ENCODE results near the gene MLPH.

The MLPH gene

DNA sequence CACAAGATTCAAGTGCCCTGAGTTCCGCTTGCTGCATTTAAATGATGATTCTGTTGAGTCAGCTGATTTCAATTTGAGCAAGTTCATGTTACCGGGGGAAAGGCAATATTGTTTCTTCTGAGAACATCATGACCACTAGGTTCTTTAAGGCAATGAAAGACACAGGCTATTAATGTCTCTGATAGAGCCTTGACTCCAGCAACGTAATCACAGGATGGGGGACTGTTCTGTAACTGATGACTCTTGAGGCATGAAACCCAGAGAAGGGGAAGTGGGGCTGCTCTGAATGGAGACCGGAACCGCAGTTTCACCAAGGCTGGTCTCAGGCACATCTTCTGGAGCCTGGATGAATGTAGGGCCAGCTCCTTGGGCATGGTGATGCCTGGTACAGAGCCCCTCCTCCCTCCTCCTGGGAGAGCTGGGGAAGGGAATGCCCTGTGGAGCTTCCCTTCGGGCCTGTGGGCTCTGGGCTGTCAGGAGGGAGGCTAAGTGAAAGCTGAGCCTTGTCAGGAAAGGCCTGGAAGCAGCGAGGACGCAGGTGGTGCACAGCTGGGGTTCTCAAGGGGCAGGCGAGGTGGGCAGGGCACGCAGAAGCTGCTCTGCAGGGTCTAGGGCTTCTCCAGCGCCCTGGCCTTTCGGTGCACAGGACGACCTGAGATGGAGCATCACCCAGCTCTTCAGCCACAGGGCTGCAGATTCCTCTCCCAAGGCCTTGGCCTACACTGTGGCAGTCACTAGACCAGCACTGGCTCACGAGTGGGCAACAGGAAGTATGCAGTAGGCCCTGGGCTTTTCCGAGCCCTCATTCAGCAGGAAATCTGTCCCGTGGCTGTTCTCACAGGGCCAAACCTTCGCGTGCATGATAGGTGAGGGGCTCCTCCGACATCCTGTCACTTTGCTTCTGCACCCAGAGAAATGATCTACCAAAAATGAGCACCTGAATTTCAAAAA is 42.7 kb downstream of the MLPH start:
- DNase-seq = no peak

DNA sequence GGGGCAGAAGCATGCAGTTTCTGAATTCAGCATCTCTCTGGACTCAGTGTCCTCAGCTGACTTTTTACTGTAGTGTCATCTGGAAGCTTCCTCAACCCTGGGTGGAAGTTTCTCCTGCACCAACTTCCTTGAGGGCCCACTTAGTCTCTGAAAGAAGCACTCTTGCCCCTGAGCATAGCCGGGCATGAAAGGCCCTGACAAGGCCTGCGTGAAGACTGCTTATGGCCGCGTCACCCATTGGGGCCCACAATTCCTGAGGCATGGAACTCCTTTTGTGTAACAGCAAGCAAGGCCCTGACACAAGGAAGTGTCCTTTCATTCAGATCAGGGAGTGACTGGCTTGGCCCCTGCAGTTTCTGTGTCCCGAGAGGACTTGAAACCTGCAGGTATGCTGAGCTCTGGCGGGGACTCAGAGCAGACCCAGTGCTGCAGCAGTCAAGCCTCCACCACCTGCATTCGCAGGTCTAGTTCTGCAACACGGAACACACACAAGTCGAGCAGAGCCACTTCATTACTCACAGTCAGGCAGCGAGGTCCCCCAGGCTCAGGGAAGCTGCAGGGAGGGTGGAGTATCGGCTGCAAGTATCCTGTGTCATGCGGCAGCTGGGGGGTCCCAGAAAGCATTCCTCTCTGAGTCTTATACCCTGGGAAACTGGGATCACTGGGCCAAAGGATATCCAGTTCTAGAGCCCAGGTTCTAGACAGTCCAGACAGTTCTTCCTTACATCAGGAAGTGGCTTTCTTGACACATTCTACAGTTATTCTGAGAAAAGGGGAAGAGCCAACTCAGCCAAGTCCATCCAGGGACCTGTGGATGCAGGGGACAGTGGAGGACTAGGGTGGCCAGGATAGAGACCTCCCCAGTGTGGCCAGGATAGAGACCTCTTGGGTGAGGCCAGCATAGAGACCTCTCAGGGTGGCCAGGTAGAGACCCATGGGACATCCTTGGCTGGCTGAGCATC is 43.7 kb downstream of the MLPH start:
- no peak for DNase-seq

DNA sequence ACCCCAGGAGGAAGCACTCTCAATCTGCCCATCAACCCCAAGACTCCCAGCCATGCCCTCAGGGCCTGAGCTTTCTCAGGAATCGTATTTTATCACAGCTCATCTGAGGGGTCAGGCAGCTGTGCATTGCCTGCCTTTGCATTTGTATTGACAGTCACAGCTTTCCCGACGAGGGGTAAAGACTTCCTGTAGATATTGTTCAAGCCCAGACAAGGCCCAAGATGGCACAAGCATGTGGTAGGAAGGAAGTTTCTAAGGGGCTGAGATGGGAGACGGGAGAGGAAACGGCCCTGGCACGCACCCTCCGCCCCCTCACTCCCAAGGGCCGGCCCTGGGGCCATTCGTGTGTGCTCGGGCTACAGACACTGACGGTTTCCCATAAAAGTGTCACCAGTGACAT is 45.1 kb downstream of the MLPH start:
- no peak for DNase-seq

DNA sequence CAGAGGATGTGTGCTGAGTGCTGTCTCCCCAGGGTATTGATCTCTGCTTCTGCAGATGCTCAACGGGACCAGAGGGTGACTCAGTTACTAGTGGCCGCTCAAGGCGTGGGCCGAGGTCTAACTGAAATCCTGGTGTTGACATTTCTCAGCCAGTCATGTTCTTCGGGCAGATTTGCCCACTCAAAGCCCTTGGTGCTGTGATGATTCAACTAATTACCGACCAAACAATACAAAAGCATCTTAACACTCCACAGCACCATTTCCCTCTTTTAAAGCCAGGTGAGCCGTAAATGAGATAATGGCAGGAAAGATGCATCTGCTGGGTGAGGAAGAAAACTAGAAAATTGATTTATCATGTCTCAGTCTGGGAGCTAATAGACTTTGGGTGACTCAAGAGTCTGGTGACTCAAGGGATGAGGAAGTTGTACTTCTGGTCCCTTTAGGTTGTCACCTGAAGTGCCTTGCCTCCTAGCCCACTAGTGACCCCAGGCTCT is 46.7 kb downstream of the MLPH start:
- no peak for DNase-seq

DNA sequence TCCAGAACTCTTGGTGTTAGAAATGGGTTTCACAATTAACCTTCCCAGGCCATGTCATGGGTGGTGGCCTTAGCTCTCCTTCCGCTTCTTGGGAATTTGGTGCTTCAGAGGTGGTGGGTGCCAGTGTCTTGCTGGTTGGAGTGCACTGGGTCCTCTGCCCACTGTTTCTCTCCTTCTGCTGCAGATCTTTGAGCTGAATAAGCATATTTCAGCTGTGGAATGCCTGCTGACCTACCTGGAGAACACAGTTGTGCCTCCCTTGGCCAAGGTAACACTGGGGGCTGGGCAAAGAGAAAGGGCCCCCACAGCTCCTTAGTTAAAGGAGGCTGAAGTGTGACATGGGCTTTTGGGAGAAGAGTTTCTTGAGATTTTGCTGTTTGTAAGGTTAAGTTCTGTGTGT is 47.3 kb downstream of the MLPH start:
- DNase-seq = no peak

DNA sequence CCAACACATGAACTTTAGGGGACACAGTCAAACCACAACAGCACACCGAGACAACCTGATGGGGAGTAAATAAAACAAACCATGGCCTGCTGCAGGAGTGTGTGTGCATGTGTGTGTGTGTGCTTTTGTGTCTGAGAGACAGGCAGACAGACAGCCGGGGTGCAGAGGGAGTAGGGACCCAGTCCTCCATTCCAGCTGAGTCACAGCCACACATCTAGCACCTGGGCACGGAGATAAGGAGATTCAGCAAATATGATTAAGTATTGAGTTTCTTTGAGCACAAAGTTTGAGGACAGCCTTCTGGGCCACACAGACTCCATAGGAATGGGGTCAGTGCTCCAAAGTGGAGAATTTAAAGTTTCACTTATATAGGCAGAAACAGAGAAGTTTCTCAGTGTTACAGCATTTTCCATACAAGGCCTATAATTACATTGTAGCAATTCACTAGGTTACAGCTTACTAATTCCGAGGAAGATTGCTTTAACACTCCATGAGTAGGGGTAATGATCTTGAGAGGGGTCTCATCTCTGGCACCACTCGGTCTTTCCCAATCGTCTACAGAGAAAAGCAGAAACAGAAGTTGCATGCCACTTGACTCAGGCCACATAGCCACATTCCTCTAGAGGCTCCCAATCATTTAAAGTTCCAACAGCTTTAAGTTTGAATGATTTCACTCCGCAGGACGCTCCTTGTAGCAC is 48.5 kb downstream of the MLPH start:
- no peak for DNase-seq

DNA sequence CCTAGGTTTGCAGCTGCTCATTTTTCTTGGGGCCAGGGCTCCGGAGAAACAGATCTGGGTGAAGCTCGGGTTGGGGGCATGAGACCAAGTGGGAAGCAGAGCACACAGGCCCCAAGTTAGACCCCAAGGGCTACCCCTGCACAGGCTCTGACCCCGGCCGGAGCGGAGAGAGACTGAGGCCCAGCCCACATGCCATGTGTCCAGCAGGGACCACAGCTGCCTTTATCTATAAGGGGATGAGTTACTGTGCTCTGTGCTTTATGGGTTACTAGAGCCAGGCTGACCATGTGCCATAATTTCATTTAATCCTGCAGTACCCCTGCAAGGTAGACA is 49.0 kb downstream of the MLPH start:
- DNase-seq = no peak

DNA sequence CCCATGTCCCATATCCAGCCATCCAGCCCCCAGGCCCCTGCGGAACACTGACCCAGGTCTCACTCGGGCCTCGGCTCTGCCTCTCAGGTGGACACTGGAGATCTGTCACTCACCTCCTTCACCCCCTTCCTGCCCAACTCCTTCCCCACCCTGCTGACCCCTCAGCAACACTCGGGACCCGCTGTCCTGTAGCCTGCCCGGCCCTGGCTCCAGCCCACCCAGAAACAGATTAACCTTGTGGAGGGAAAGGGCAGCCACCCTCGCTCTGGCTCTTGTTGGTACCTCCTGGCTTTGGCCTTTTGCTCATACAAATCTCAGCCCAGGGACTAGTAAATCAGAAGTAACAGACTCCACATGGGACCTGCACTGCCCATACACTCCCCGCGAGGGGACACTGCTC is 49.6 kb downstream of the MLPH start:
- DNase-seq = no peak

DNA sequence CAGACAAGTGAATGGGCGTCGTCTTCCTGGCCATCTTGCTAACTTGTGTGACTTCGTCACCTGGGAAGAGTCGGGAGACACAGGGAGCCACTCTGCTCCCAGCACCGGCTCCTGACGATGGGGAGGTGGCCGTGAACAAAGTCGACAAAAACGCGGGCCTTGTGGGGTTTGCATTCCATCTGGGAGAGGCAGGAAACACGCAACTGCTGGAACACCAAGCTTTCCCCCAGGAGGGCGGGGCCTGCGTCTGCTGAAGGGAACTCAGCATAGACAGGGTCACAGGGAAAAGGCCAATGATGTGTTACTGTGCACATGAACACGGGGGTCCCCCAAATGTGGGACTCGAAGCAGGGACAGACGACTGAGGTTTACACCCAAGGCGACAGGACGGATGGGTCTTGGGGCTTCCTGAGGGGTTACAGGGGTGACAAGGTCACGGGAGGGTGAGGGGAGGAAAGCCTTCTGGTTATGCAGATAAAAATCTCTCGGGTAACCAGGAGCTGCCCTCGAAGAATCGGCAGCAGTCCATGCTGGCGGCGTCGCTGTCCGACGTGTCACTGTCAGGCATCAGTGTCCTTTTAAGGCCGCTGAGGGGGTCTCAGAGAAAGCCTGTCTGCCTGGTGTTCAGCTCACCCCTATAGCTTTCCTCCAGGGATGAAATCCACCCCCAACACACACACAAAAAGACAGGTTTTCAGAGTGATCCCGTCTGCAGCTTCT is 51.1 kb downstream of the MLPH start:
- no peak for DNase-seq

DNA sequence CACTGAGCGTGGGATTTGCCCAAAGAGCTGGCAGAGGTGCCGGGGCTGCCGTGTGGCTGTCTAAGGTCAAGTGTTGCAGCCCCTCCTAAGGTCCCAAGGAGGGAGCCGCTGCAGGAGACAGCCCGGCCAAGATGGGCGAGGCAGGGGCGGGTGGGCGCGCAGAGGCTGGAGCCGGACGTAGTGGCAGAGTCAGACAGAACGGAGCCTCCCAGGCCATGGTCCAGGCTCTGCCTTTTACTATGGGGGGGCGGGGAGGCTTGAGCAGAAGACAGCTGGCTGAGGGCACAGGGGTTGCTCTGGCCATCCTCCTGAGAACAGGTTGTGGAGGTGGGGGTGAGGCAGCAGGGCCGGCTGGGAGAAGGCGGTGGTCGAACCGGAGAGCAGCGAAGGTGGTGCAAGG is 51.9 kb downstream of the MLPH start:
- no peak for DNase-seq

DNA sequence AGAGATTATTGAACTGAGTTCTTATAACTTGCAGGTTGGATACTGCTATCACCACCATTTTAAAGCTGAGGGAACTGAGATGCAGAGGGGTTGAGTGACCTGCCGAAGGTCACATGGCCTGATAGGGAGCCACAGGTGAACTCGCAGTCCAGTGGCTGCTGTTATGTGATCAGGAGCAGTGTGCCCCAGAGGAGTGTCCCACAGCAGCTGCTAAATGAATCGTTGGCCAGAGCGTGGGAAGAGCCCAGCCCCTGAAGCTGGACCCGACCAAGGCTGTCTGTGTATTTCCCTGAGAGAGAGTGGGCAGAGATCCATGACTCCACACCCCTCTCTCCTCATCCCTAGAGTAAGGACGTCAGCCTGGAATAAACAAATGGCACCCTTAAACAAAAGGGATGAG is 52.6 kb downstream of the MLPH start:
- DNase-seq = no peak

DNA sequence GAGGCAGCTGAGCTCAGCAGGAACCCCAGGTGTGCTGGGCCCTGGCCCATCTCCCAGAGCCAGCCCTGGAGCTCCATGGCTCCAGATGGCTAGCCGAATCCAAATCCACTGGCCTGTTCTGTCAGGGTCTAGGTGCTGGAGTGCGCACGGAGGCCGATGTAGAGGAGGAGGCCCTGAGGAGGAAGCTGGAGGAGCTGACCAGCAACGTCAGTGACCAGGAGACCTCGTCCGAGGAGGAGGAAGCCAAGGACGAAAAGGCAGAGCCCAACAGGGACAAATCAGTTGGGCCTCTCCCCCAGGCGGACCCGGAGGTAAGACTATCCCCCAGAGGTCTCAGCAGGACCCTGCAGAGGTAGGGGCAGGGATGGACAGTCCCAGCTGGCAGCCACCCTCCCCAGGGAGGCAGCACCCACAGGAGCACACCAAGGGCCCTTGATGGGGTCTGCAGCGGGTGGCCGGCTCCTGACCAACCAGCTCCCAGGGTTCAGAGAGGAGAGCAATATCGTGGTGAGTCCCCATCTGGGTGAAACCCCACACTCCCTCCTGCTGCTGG is 53.2 kb downstream of the MLPH start:
- no peak for DNase-seq

DNA sequence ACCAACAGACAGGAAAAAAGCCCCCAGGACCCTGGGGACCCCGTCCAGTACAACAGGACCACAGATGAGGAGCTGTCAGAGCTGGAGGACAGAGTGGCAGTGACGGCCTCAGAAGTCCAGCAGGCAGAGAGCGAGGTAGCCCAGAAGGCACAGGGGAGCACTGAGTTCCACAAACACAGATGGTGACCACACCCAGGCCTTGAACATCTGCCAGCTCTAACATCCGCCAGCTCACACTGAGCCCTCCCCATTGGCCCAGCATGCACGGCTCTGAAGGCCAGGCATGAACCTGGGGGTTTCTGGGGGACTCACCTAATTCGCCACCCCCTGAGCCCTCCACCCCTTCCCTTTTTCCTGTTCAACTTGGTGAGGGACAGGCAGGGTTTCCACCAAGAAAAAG is 53.8 kb downstream of the MLPH start:
- no peak for DNase-seq

DNA sequence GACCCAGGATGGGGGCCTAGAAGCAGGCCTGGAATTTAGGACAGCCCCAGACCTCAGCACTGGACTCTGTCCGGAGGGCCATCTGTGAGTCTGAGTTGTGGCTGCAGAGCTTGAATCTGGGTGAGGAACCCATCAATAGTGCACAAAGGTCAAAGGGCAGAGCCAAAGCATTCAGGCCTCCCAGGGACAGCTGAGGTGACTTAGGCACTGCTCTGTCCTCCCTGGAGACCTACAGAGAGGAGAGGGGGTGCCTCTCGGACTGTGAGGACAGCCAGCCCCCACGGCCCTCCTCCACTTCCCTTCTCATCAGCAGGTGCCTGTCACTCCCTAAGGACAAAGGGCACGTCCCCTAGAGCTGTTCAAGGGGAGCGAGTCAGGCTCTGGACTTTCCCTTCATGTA is 54.2 kb downstream of the MLPH start:
- DNase-seq = no peak

DNA sequence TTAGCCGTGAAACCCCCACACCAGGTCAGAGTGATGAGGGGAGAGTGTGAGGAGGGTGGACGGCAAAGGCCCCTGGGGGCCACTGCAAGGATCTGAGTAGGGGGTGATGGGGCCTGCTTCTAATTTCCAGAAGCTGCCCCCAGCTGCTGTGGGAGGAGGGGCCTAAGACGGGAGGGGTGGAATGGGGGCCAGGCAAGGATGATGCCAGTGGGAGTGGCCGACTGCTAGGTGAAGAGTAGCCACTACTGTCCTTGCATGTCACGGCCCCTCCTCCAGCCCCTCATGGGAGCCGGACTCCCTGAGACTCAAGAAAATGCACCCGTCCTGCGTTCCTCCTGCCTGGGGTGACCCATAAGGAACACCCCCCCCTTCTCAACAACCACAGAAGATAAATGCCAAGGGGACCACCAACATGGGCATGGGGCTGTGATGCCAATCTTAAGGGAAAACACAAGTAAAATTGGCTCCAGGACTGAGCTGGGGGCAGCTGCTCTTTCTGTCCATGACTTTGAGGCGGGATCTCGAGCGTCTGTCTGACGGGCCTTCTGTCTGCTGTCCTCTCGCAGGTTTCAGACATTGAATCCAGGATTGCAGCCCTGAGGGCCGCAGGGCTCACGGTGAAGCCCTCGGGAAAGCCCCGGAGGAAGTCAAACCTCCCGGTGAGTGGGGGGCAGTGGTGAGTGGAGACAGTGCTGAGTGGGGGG is 55.1 kb downstream of the MLPH start:
- no peak for DNase-seq

DNA sequence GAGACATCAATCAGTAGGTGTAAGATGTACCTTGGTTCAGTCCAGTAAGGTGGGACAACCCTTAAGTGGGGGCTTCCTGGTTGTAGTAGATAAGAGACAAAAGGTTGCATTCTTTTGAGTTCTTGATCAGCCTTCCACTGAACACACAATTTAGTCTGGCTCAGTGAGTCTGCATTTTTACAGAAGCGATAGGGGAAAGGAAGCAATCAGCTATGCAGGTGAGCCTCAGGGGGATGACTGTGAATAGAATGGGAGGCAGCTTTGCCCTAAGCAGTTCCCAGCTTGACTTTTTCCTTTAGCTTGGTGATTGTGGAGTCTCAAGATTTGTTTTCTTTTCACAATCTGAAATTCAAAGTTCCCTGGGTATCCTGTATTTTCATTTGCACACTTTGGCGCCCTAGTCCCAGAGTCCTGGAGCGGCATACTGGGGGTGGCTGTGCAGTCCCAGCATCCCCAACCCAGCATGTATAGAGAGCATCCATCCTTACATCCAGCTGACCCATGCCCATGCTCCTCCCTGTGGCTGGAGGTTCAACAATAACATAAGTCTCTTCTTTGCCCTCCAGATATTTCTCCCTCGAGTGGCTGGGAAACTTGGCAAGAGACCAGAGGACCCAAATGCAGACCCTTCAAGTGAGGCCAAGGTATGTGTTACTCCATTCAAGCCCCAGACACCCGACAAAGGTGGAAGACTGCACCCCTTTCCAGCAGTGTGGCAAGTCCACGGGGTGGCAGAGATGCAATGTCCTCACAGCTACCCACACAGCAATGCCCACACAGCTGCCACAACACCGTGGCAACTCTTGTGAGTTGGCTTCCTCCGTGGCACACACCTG is 59.2 kb downstream of the MLPH start:
- DNase-seq = no peak

DNA sequence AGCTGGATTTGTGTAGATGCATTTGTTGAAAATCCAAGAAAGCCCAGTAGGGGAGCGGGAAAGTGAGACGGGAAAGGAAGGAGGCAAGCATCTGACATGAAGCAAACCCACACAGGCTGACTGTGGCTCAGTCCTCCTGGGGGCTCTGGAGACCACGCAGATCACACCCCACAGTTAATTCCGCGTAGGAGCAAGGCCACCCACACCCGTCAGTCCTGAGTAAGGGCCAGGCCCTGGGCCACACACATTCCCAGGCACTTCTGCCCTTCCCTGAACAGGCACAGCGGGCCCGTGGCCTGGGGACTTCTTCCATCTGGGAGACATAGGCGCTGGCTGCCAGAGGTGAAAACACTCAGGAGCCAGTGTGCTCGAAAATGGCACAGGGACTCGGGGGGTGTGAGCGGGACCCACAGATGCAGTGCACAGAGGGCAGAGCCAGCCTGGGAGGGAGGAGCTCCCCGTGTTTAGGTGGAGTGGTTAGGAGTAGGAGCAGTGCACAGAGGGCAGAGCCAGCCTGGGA is 59.9 kb downstream of the MLPH start:
- no peak for DNase-seq

DNA sequence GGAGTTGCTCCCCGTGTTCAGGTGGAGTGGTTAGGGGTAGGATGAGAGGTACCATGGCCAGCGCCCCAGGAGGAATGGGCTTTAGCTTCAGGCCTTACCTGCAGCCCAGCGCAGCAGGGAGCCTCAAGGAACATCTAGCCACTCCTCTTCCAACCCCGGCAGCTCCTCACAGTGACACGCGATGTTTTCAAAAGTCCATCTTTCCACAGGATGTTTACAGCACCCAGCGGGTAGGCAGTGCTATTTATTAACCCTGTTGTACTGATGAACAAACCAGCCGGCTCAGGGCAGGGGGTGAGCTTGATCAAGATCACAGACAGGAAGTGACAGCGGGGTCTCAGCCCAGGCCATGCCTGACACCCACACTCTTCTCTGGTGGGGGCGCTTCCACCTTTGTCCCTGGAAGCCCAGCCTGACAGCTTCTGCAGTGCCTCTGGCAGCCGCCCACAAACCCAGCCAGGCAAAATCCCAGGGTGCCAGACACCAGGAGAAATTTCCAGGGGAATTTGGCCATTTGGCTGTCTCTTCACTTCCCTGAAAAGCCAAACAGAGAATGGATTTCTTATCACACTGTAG is 60.9 kb downstream of the MLPH start:
- no peak for DNase-seq

DNA sequence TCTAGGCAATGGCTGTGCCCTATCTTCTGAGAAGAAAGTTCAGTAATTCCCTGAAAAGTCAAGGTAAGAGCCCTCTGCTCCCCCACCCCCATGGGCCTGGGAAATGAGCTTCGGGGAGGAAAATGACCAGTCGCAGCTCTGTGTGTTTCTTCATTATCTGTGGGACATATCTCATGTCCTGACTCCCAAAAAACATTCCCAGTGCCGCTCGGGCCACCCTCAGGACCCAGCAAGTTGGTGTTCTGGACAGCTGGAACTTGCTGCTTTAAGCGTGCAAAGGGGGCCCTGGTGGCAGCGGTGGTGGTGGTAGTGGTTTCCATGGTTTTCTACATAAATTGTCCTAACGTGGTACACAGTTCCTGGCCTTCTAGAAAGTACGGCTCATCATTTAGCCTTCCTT is 62.2 kb downstream of the MLPH start:
- DNase-seq = no peak
